HG03342 (cell line): ENCODE data around the gene LRRC4C.
"Not testable (repeated sequence)": the region's sequence is repeated elsewhere in the genome, so short reads cannot be mapped to it uniquely, and the experiment has no call there.

Experiments
- ATAC-seq: cut with Tn5 transposase; IDR thresholded peaks from one replicate; pipeline ENCODE4 v1.9.1; 2021; ENCODE audit warnings: mild to moderate bottlenecking, moderate library complexity; ENCODE audit not compliant: unreplicated experiment

Gene LRRC4C

DNA sequence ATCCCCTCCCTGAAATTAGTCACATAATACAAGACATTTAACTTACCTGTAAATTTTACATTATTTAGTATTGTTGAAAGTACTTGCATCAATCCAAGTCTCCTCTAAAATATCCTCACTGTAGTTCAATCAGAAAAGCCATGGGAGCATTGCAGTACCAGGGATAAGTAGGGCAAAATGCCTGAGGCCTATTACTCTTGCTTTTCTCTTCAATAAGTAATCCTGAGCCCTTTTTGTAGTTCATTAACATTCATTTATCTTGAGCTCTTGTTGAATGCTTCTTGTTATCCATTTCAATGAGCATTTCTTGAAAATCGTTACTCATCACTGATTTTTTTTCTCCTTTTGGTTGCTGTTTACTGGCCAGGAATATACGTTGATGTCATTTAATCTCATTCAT, 414.7 kb downstream of the LRRC4C start:
- ATAC-seq, result no peak

DNA sequence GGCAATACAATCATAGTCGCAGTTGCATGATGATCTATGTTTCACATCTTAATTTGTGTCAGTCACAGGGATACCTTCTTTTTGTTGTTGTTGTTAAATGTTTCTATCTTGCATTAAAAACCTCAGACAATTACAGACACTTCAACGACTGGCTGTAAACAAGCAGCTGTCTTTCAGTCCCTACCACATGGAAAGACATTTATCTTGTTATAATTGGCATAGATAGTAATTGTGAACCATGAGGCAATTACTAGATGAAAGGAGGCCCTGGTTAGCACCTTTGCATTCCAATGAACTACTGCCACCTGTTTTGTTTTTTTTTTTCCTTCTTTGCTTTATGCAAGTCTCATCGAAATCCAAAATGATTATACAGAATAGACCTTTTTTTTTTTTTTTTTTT, 416.8 kb downstream of the LRRC4C start:
- no peak for ATAC-seq

DNA sequence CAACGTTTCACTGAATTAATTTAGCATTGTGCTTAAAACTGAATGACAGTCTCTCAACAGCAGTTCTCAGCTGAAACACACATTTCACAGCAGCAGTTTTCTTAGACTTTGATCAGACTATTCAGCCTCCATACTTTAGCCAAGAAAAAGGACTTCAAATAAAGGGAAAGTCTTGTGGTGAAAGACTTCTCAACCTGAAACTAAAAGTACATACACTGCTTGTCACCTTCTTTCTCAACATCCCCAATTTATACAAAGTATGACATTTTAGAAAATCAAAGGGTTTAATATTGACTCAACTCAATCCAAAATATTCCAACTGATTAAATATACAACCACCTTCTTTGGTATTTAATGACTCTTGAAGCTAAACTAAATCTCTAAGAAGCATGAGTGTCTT, 419.0 kb downstream of the LRRC4C start:
- no peak for ATAC-seq

DNA sequence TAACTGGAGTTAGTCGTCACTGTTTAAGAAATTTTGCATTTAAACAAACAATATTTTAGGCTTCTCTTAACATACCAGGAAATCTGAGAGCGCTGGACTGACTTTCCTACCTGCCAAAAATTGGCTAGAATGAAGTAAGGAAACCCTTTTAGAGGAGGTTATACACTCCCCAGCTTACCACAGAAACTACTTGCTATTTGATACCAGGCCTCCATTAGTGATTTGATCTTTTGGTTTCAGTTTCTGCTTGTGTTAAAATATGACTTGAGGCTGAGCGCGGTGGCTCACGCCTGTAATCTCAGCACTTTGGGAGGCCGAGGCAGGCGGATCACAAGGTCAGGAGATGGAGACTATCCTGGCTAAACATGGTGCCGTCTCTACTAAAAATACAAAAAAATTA, 419.9 kb downstream of the LRRC4C start:
- no peak for ATAC-seq

DNA sequence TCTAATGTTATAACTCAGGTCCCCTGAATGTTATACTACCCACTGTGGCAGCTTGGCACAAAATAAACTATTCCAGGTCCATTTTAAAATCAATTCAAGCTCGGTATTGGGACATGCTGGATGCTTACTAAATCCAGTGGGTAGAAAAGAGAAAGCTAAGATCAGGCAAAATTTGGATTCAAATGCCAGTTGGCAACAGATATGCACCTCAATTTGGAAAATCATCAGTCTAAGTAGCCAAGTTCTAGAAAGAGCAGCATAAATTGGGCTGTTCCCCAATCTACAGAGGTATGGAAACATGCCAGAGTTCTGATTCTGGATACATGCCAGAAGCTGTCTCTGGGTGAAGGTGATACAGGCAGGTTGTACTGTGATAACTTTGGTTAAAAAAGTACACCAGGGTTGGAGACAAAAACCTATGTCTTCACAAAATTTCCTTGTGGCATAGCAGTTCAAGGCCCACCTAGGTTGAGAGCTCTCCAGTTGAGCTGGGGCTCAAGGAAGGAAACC, 427.8 kb downstream of the LRRC4C start:
- no peak for ATAC-seq

DNA sequence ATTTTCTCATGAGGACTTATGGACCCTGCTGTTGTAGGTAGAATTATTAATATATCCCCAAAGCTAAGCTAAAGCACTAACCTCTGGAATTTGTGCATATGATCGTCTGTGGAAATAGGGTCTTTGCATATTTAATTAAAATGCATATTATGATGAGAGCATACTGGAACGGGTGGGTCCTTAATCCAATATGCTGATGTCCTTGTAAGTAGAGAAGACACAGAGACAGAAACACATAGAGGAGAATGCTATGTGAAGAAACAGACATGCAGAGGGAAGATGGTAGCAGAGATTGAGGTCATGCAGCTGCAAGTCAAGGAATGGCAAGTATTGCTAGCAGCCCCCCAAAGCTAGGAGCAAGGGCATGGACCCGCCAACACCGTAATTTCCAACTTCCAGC, 439.2 kb downstream of the LRRC4C start:
- ATAC-seq, result no peak

DNA sequence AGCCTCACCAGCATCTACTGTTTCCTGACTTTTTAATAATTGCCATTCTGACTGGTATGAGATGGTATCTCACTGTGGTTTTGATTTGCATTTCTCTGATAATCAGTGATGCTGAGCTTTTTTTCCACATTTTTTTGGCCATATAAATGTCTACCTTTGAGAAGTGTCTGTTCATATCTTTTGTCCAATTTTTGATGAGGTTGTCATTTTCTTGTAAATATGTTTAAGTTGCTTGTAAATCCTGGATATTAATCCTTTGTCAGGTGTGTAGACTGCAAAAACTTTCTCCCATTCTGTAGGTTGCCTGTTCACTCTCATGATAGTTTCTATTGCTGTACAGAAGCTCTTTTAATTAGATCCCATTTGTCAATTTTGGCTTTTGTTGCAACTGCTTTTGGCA, 439.8 kb downstream of the LRRC4C start:
- ATAC-seq, result not testable (repeated sequence)

DNA sequence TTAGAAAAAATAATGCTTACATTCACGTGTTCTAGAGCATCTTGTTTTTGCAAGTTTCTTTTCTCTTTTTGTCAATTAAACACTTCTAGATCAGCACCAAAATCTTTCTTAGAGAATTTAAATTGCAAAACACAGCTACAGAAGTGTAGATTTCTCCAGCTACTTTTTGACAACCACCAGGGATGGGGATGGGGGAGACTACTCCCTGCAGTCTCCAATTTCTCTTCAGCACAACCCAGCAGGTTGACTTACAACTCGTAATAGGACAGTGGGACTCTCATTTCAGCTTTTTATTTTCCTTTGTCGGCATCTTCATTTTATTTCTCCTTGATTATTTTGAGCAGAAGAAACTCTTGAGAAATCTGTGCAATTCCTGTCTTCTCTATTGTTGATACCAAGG, 441.2 kb downstream of the LRRC4C start:
- ATAC-seq, result no peak

DNA sequence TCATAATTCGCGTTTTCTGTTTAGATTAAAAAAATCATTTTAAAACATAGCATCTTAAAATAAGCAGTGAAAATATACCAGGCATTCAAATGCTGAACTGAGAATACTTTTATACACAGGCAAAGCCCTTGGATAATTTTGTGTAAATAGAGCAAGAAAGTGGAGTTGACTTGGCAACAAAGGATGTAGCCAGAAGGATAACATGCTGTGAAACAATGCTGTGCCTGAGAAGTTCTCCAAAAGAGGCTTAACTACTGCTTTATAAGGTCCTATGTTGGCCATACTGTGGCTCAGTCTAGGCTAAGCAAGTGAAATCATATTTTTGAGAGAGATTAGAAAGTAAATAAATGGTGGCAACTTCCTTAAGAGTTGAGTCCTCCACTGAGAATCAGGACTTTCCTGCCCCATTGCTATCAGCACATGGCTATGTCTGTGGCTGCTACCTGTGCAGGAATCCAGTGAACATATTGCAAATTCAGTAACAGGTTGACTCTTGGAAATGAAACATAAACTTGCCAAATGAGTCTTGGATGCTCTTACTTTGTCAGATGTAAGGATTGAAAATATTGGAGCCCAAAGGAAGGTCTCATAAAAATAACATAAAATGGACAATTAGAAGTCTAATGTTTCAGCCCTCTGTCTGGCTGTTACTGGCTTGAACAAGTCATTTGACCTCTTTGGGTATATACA, 448.9 kb downstream of the LRRC4C start:
- no peak for ATAC-seq

DNA sequence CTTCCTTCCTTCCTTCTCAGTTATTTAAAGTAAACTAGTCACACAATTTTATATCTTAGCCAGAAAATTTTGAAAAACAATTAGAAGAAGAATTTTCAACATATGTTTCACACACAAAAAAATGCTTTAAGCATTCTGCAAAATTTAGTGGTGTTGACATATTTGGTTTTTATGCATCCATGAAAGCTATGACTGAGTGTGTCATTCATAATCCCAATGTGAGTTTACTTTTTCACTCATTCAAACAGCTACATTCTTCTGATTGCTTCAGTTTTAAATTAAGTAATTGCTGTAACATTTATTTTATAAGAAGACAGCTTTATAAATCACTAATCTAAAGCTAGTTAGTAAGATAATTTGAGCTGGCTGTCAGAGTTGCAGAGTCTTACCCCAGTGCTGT, 453.5 kb downstream of the LRRC4C start:
- ATAC-seq, result no peak

DNA sequence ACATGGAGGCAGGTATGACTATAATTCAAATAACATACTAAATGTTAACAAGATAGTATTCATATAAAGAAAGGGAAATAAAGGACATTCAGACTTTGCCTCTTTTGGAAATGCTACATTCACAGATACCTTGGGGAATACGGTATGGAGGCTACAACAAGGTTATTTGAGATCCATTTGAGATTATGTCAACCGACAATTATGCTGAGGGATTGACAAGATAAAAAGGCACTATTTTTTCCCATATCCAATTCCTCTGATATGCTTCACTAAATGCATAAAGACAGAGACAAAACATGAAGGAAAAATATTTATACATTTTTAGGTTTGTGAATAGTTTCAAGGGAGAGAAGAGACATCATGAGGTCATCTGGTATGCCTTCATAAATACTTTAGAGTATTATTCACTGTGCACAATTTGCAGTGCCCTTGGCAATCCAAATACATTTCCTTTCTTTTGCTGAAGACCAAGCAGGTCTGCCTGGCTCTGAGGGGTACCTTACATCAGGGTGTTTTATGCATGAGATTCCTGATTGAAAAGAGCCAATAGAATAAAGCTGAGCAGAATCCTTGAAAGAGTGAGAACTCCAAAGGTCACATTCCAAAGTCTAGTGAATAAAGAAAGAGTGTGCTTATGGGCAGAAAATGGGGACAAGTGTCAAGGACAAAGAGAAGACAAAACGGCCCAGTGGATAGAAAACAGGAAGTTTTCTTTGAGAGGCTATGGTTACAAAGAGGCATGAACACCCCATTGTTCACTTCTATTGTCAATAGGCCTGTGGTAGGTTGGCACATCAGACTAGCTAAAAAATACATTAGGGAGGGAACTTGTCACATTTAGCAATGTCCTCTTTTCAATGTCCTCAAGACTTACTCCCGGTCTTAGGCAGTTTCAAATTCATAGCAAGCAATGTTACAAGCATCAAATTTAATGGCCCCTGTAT, 455.8 kb downstream of the LRRC4C start:
- ATAC-seq, result no peak

DNA sequence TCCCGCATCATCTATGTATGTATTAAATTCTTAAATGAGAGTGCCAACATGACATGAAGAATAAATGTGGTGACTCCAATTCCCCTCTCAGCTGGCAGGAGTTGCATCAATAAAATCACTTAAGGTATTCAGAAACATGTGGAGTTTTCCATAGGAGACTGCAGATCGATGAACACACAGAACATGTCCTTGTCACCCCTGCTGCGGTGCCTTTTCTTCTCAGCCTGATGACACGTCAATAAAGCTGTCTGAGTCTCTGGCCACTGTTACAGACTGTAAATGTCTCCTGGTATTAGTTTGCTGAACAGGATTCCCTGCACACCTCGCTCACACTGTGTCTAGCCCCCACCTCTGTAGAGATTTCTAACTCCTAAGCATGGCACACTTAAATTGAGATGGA, 460.5 kb downstream of the LRRC4C start:
- ATAC-seq, result no peak

DNA sequence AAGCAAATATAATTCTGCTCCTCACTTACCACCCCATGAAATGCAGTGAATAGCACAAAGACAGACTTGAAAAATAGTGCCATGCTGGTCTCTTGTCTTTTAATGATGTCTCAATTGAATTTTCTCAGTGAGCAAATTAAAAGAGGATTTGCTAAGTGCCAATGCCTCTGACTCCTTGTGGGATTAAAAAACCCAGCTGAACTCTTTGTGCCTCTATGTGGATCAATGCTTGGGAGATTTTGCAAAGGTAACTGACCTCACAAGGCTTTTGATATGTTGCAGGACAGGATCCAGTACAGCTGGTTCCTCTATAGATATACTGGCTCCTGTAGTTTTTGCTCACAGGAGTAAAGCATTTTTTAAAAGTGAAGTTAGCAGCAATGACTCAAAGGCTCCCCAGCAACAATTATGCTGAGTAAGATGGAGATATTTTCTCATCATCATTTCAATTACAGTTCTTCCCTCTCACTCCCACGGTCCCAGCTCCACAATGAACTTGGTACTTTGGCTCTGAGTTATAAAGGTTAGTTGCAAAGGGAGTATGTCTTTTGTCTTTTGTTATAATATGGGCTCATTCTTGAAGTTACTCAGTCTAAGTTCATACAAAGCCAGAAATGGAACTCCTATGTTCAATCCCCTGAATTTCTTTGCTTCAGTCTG, 471.5 kb downstream of the LRRC4C start:
- no peak for ATAC-seq

DNA sequence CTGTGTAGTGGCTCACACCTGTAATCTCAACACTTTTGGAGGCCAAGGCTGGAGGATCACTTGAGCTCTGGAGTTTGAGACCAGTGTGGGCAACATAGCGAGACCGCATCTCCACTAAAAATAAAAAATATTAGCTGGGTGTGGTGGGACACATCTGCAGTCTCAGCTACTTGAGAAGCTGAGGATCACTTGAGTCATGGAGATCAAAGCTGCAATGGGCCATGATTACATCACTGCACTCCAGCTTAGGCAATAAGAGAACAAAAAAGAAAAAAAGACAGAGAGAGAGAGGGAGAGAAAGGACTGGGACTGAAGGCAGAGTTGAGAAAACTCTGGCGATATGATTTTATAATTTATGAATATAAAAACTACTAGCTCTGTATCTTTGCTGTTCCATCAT, 473.1 kb downstream of the LRRC4C start:
- ATAC-seq, result no peak

DNA sequence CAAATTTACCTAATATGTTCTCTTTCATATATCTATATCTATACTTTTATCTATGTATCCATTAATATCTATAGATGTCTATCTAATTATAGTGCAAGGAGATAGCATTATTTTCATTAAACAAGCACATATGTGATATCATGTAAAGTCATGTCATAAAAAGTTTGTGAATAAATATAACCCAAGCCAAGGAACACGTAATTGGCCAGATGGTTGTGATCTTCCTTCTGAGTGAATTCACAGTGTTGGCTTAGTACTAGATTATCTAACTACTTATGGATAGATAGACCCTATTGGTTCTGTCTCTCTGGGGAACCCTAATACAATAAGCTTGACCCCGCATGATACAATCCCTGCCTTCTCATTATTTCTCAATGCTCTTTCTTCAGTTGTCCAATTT, 484.4 kb downstream of the LRRC4C start:
- no peak for ATAC-seq

DNA sequence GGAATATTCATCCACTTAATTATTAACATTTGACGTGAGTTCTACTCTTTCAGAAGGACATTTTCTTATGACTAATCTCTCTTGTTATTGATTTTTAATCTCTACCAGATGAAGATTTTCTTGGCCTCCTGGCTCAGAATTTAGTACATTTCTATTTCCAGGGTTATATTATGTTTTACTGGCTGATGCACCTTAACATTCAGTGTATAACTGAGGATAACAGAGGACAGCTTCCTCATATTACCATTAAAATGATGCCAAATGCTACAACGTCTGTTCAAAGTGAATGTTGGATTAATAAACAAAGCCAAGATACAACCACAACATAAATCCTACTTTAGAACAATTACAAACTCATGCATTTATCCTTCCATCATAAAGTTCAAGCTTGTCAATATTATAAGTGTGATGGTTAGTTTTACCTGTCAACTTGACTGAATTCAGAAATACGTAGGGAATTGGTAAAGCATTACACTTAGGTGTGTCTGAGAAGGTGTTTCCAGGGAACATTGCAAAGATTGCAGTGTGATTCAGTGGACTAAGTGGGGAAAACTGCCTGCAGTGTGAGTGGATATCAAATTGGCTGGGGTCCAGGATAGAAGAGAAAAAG, 485.2 kb downstream of the LRRC4C start:
- ATAC-seq, result no peak

DNA sequence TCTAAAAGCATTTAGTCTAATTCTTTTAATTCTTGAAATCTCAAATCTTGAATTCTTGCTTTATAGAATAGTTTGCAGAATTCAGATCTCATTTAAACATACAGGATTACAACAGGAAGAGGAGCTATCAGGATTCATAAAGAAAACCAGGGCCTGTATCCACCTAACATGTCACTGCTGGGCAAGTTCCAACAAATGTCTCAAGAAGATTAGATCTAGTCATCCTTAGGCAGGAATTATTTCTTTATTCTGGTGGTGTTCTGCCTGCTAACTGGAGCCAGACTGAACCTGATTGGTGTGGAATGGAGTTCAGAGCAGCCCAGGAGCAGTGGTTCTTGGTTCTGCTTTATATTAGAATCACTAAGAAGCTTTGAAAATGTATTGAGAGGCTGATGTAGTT, 500.7 kb downstream of the LRRC4C start:
- no peak for ATAC-seq

DNA sequence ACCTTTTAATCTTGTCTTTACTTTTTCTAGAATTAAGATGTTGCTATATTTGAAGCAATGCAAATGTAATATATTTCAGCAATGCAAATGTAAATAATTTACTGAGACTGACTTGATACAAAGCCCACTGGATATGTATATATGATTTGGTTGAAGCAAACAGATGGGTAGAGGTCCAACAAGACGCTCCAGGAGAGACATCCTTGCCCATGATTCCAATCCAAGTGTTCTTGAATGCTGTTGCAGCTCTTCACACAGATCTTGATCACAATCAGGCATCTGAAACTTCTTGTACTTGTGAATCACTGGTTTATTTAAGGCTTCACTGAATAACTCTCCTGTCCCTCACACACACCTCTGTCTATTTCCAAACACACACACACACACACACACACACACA, 507.0 kb downstream of the LRRC4C start:
- ATAC-seq, result no peak

DNA sequence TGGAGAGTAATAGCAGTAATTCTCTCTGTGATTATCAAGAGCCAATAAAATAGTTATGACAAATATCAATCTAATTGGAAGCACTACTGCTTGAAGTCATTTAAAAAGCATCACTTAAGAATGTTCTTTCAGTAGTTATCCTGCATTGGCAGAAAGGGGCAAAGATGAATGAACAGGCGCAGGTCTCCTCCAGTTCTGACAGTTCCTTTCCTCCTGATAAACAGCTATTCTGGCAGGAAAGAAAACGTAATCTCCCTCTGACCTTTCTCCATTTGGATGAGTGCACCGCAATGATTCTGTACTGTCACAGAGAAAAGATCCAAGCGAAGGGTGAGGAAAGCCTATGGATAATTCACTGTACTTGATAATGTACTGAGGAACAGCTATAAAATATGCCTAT, 521.5 kb downstream of the LRRC4C start:
- ATAC-seq, result no peak

DNA sequence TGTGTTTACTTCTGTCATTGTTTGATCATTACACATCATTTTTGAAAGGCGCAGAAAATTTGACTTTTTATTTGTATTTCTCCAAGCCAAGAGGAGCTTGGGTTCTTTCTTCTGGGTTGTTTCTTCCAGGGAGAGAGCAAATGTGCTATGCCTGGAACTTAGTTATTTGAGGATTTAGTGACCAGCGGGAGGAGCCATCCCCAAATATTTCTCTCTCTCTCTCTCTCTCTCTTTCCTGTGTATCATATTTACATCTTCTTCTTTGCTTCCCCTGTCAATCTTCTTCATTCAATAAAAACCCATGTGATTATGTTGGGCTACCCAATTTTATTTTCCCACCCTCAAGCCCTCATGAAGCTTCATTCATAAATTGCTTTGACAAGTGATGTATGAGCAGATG, 534.5 kb downstream of the LRRC4C start:
- no peak for ATAC-seq

DNA sequence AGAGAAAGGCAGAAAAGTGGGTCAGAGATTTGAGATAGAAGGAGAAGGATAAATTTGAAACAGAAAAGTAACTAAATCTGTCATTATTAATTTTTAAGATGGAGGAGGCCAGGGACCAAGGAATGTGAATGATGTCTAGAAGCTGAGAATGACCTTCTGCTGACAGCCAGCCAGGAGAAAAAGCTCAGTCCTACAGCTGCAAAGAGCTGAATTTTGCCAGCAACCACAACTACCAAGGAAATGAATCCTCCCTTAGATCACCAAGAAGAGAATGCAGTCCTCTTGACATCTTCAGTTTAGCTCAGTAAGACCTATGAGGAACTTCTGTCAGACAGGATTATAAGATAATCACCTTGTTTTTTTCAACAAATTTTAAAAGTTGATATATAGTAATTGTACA, 538.2 kb downstream of the LRRC4C start:
- ATAC-seq, result no peak
